Mesenchymal stem cell (in vitro differentiated cells and primary cell): Measurements from ENCODE around the gene MCM10.

ENCODE experiments used
- DNase-seq: peaks from one replicate; pipeline ENCODE4 v3.0.0-alpha.2; 2013
- H2AFZ ChIP-seq: one replicate; pipeline ENCODE4 v1.6.1; 2013; ENCODE audit warnings: low read depth, mild to moderate bottlenecking, control low read depth, inconsistent platforms, low read length, moderate library complexity
- H2AK5ac ChIP-seq: 2 replicates; pipeline ENCODE4 v1.6.1; 2013; ENCODE audit warnings: low read length, moderate library complexity, mild to moderate bottlenecking, inconsistent platforms; ENCODE audit not compliant: severe bottlenecking
- H2BK120ac ChIP-seq: one replicate; pipeline ENCODE4 v1.6.1; 2013; ENCODE audit warnings: low read depth, mild to moderate bottlenecking, inconsistent platforms, low read length, moderate library complexity
- H2BK12ac ChIP-seq, 2 experiments: one replicate each; pipeline ENCODE4 v1.6.1; 2013; ENCODE audit warnings: inconsistent platforms in 2 of 2, low read length in 2 of 2, mild to moderate bottlenecking in 2 of 2, moderate library complexity in 2 of 2, control low read depth in 1 of 2
- H2BK15ac ChIP-seq: one replicate; pipeline ENCODE4 v1.6.1; 2013; ENCODE audit warnings: mild to moderate bottlenecking, low read depth, inconsistent platforms; ENCODE audit not compliant: poor library complexity, severe bottlenecking
- H2BK5ac ChIP-seq: 2 replicates; pipeline ENCODE4 v1.6.1; 2013; ENCODE audit warnings: low read depth, mild to moderate bottlenecking, low read length, control low read depth, inconsistent platforms; ENCODE audit not compliant: poor library complexity, severe bottlenecking
- H3K14ac ChIP-seq, 2 experiments: one replicate each; pipeline ENCODE4 v1.6.1; 2013; ENCODE audit warnings: inconsistent platforms in 2 of 2, low read length in 2 of 2, control low read depth in 1 of 2, mild to moderate bottlenecking in 1 of 2, moderate library complexity in 1 of 2
- H3K18ac ChIP-seq, 2 experiments: one replicate each; pipeline ENCODE4 v1.6.1; 2013; ENCODE audit warnings: inconsistent platforms in 2 of 2, low read length in 2 of 2, control low read depth in 1 of 2, low read depth in 1 of 2, mild to moderate bottlenecking in 1 of 2
- H3K23ac ChIP-seq, 2 experiments: one replicate each; pipeline ENCODE4 v1.6.1; 2013; ENCODE audit warnings: inconsistent platforms in 2 of 2, low read length in 2 of 2, mild to moderate bottlenecking in 2 of 2, moderate library complexity in 2 of 2, control low read depth in 1 of 2
- H3K27ac ChIP-seq: 2 replicates; pipeline ENCODE4 v1.5.1; 2013; ENCODE audit warnings: mild to moderate bottlenecking, moderate library complexity, low read length, control low read depth, inconsistent platforms; ENCODE audit not compliant: poor library complexity, severe bottlenecking
- H3K27me3 ChIP-seq, 2 experiments: 2 replicates each; pipeline versions ENCODE4 v1.6.1 to v1.7.0; 2013; ENCODE audit warnings: low read length in 2 of 2, mild to moderate bottlenecking in 2 of 2, moderate library complexity in 2 of 2, control low read depth in 1 of 2, inconsistent platforms in 1 of 2; ENCODE audit not compliant: control insufficient read depth in 1 of 2, insufficient read depth in 1 of 2
- H3K36me3 ChIP-seq, 2 experiments: 2 replicates each; pipeline versions ENCODE4 v1.6.1 to v1.7.0; 2013; ENCODE audit warnings: low read length in 2 of 2, control low read depth in 1 of 2, inconsistent platforms in 1 of 2, low read depth in 1 of 2, mild to moderate bottlenecking in 1 of 2; ENCODE audit not compliant: insufficient read depth in 2 of 2, control insufficient read depth in 1 of 2
- H3K4ac ChIP-seq, 2 experiments: one replicate each; pipeline ENCODE4 v1.6.1; 2013; ENCODE audit warnings: inconsistent platforms in 2 of 2, low read length in 2 of 2, mild to moderate bottlenecking in 2 of 2, moderate library complexity in 2 of 2, control low read depth in 1 of 2, low read depth in 1 of 2
- H3K4me1 ChIP-seq: 2 replicates; pipeline ENCODE4 v1.6.1; 2013; ENCODE audit warnings: low read depth, low read length, control low read depth; ENCODE audit not compliant: control insufficient read depth, insufficient read depth
- H3K4me2 ChIP-seq: 2 replicates; pipeline ENCODE4 v1.6.1; 2013; ENCODE audit warnings: low read length, mild to moderate bottlenecking, inconsistent platforms; ENCODE audit not compliant: poor library complexity, severe bottlenecking
- H3K4me3 ChIP-seq, 2 experiments: 2 replicates each; pipeline versions ENCODE4 v1.5.1 to v1.7.0; 2013; ENCODE audit warnings: low read length in 2 of 2, mild to moderate bottlenecking in 2 of 2, control low read depth in 1 of 2, low read depth in 1 of 2; ENCODE audit not compliant: insufficient read depth in 1 of 2
- H3K79me1 ChIP-seq: replicated peaks from 2 replicates; pipeline ENCODE4 v1.6.1; 2013; ENCODE audit warnings: mild to moderate bottlenecking, control low read depth, low read length, inconsistent platforms; ENCODE audit not compliant: poor library complexity, severe bottlenecking
- H3K9ac ChIP-seq: 2 replicates; pipeline ENCODE4 v1.7.0; 2013; ENCODE audit warnings: mild to moderate bottlenecking, low read length, moderate library complexity
- H3K9me3 ChIP-seq: 2 replicates; pipeline ENCODE4 v1.7.0; 2013; ENCODE audit warnings: mild to moderate bottlenecking, low read length; ENCODE audit not compliant: control insufficient read depth
- H4K8ac ChIP-seq: one replicate; pipeline ENCODE4 v1.6.1; 2013; ENCODE audit warnings: inconsistent platforms, mild to moderate bottlenecking, low read length, moderate library complexity
- H4K91ac ChIP-seq: one replicate; pipeline ENCODE4 v1.6.1; 2013; ENCODE audit warnings: mild to moderate bottlenecking, low read length, inconsistent platforms
- WGBS: methylation state at CpG from one replicate; pipeline ENCODE4 v1.1.7; 2013; ENCODE audit warnings: mixed read lengths; 5-methylcytosine and 5-hydroxymethylcytosine counted together

MCM10 gene

GRCh38 chr10:13163859-13164258 lies 2.5 kb downstream of the MCM10 start:
- Histone ChIP-seq H2BK120ac (no peak overlapping the region), H2BK12ac (no peak overlapping the region), H3K23ac (no peak overlapping the region), H3K4me2 (no peak overlapping the region), H4K8ac (no peak overlapping the region), H3K4me3 (no peak overlapping the region), H2AFZ (no peak overlapping the region), H2BK15ac (no peak overlapping the region), H3K14ac (no peak overlapping the region), H3K4me1 (peaks cover 5% of the 10 kb centered on the region), H3K18ac (no peak overlapping the region), H3K9me3 (no peaks in the 10 kb centered on the region), H3K9ac (no peak overlapping the region), H3K79me1 (peaks cover 17% of the 10 kb centered on the region), H3K4ac (no peak overlapping the region), H3K27me3 (no peaks in the 10 kb centered on the region), H4K91ac (no peak overlapping the region), H2BK5ac (no peak overlapping the region), H3K36me3 (no peaks in the 10 kb centered on the region), H2AK5ac (no peak overlapping the region), H3K27ac (no peak overlapping the region)
- DNase-seq, result no peak
- WGBS, result 100% methylated on average over 2 of the region's 3 CpGs

- H3K27ac ChIP-seq, result no peak overlapping the region
These were observed 3.8 kb downstream of the MCM10 start for GRCh38 chr10:13165177-13165576.

GRCh38 chr10:13167568-13167967 lies 6.2 kb downstream of the MCM10 start:
- Histone ChIP-seq H3K9ac (no peak overlapping the region), H2AK5ac (no peak overlapping the region), H3K79me1 (peaks cover 17% of the 10 kb centered on the region), H2BK12ac (no peak overlapping the region), H3K23ac (no peak overlapping the region), H2BK15ac (no peak overlapping the region), H2BK120ac (no peak overlapping the region), H2BK5ac (no peak overlapping the region), H4K8ac (no peak overlapping the region), H3K27me3 (no peaks in the 10 kb centered on the region), H3K4ac (no peak overlapping the region), H4K91ac (no peak overlapping the region), H3K14ac (no peak overlapping the region), H3K4me3 (no peak overlapping the region), H3K4me2 (no peak overlapping the region), H3K36me3 (no peaks in the 10 kb centered on the region), H3K18ac (no peak overlapping the region), H3K9me3 (no peaks in the 10 kb centered on the region), H3K4me1 (no peaks in the 10 kb centered on the region), H2AFZ (no peak overlapping the region), H3K27ac (no peak overlapping the region)
- no peak for DNase-seq
- WGBS, result 90% methylated on average over 7 of the region's 7 CpGs

More at GRCh38 chr10:13165177-13165576, 3.8 kb downstream of the MCM10 start:
- no peak overlapping the region for H2BK5ac ChIP-seq
- no peak overlapping the region for H2BK120ac ChIP-seq
- no peak overlapping the region for H3K18ac ChIP-seq
- no peak overlapping the region for H2BK15ac ChIP-seq
- H4K8ac ChIP-seq, result no peak overlapping the region
- H3K4me2 ChIP-seq, result no peak overlapping the region
- no peak overlapping the region for H3K23ac ChIP-seq
- H3K36me3 ChIP-seq, result no peaks in the 10 kb centered on the region
- H2AK5ac ChIP-seq, result no peak overlapping the region
- DNase-seq, result no peak
- no peak overlapping the region for H2AFZ ChIP-seq
- no peak overlapping the region for H3K4ac ChIP-seq
- H4K91ac ChIP-seq, result no peak overlapping the region
- H3K9me3 ChIP-seq, result no peaks in the 10 kb centered on the region
- H3K79me1 ChIP-seq, result peaks cover 19% of the 10 kb centered on the region
- no peaks in the 10 kb centered on the region for H3K27me3 ChIP-seq
- H3K14ac ChIP-seq, result no peak overlapping the region
- peaks cover 5% of the 10 kb centered on the region for H3K4me1 ChIP-seq
- no peak overlapping the region for H3K4me3 ChIP-seq
- no peak overlapping the region for H2BK12ac ChIP-seq
- no peak overlapping the region for H3K9ac ChIP-seq

- Histone ChIP-seq H3K23ac (no peak overlapping the region), H2BK120ac (no peak overlapping the region), H3K4ac (no peak overlapping the region), H2BK5ac (no peak overlapping the region), H3K36me3 (no peaks in the 10 kb centered on the region), H3K9ac (no peak overlapping the region), H3K4me3 (no peak overlapping the region), H3K18ac (no peak overlapping the region), H2BK15ac (no peak overlapping the region), H3K27me3 (no peaks in the 10 kb centered on the region), H4K91ac (no peak overlapping the region), H3K14ac (no peak overlapping the region), H2AK5ac (no peak overlapping the region), H3K4me2 (no peak overlapping the region), H2AFZ (no peak overlapping the region), H3K27ac (no peak overlapping the region), H2BK12ac (no peak overlapping the region), H3K4me1 (no peaks in the 10 kb centered on the region), H4K8ac (no peak overlapping the region), H3K79me1 (peaks cover 17% of the 10 kb centered on the region), H3K9me3 (no peaks in the 10 kb centered on the region)
- DNase-seq, result no peak
- 100% methylated on average over 6 of the region's 6 CpGs for WGBS
These were observed 7.4 kb downstream of the MCM10 start for GRCh38 chr10:13168781-13169180.
